Kidney epithelial cell (primary cell): ENCODE data around the gene OR5AN1. TPM values are rescaled to one million over a fixed set of nuclear protein-coding genes. Genes with fewer than 3 reads are reported as not detected.

Experiments used
- DNase-seq: peaks from one replicate; pipeline ENCODE4 v3.0.0-alpha.2; 2010; ENCODE audit warnings: low read depth
- H3K27me3 ChIP-seq: 2 replicates; pipeline ENCODE4 v1.6.0; 2011; ENCODE audit warnings: low read length; ENCODE audit not compliant: control insufficient read depth, insufficient read depth
- H3K36me3 ChIP-seq: 2 replicates; pipeline ENCODE4 v1.5.1; 2011; ENCODE audit warnings: low read length; ENCODE audit not compliant: control insufficient read depth, insufficient read depth
- H3K4me3 ChIP-seq: 2 replicates; pipeline ENCODE4 v1.5.1; 2011; ENCODE audit warnings: low read depth, mild to moderate bottlenecking, control low read depth, low read length
- CTCF ChIP-seq: IDR thresholded peaks from 2 replicates; pipeline ENCODE4 v1.5.1; 2011; ENCODE audit warnings: mild to moderate bottlenecking, moderate library complexity, low read length, control low read depth, inconsistent platforms; ENCODE audit not compliant: insufficient read depth, poor library complexity, severe bottlenecking
- total RNA-seq: library from RNA; depleted of rRNA; stranded (reverse); fragments of >200 nt; gene quantifications from 2 replicates; pipeline ENCODE4 v1.2.3, GENCODE V29; 2015

Gene OR5AN1
- total RNA-seq, 1 donor from 2014 or later, result not detected

GRCh38 chr11:59416613-59417012, 57.9 kb downstream of the OR5AN1 start:
- TF ChIP-seq CTCF, result no peak
- H3K4me3 ChIP-seq, result no peak overlapping the region
- no peaks in the 10 kb centered on the region for H3K36me3 ChIP-seq
- DNase-seq, result no peak
- H3K27me3 ChIP-seq, result no peaks in the 10 kb centered on the region

GRCh38 chr11:59417023-59417422, 58.3 kb downstream of the OR5AN1 start:
- no peak overlapping the region for H3K4me3 ChIP-seq
- no peak for DNase-seq
- no peaks in the 10 kb centered on the region for H3K27me3 ChIP-seq
- no peaks in the 10 kb centered on the region for H3K36me3 ChIP-seq
- TF ChIP-seq CTCF, result no peak

GRCh38 chr11:59418156-59418555, 59.5 kb downstream of the OR5AN1 start:
- no peaks in the 10 kb centered on the region for H3K36me3 ChIP-seq
- TF ChIP-seq CTCF, result no peak
- DNase-seq, result no peak
- H3K4me3 ChIP-seq, result no peak overlapping the region
- H3K27me3 ChIP-seq, result no peaks in the 10 kb centered on the region

Other genes with a start within 250 kb of the OR5AN1 start
- gene FAM111A, start 216.0 kb upstream of the OR5AN1 start, total RNA-seq, result 22.2 and 27.2 TPM in 2 replicates
- gene DTX4, start 186.8 kb upstream of the OR5AN1 start, total RNA-seq, result 7.4 and 9.1 TPM in 2 replicates
- gene MPEG1, start 146.0 kb upstream of the OR5AN1 start, total RNA-seq, result 0.27 TPM in 1 of 2 replicates, not detected in the other
- gene OR5A2, start 67.5 kb downstream of the OR5AN1 start, total RNA-seq, result not detected in 2 replicates
- not detected in 2 replicates for gene OR5A1, start 77.6 kb downstream of the OR5AN1 start, total RNA-seq
- not detected in 2 replicates for gene OR4D6, start 98.1 kb downstream of the OR5AN1 start, total RNA-seq
- gene OR4D10, start 114.4 kb downstream of the OR5AN1 start, total RNA-seq, result not detected in 2 replicates
- not detected in 2 replicates for gene OR4D11, start 144.7 kb downstream of the OR5AN1 start, total RNA-seq
- not detected in 2 replicates for gene OR4D9, start 152.6 kb downstream of the OR5AN1 start, total RNA-seq